Measurements from ENCODE around the gene GKAP1. TPM values are rescaled to one million over a fixed set of nuclear protein-coding genes. Genes with fewer than 3 reads are reported as not detected.
"Not testable (repeated sequence)": the region's sequence is repeated elsewhere in the genome, so short reads cannot be mapped to it uniquely, and the experiment has no call there.

GKAP1 gene
- total RNA-seq, 1 experiment from 2014 or later: 1.5 TPM

DNA sequence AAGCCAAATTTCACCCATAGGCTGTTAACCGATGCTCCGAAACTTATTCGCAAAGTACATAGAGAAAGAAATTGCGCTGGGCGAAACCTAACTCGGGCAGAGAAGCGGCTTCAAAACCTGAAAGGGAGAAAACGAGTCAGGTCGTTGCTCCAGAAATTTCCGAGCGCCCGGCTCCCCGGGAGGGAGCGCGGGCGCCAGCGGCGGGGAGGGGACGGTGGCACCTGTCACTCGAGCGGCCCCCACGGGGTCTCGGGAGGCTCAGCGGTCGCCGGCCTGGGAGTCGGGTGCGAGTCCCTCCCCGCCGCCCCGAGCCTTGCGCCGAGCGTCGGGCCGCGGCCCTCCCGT, 586 bp downstream of the GKAP1 start:
- H3K27me3 ChIP-seq (ENCODE audit: low read length); H3K4me1 ChIP-seq (ENCODE audit: insufficient read depth, low read length); H3K79me2 ChIP-seq (ENCODE audit: low read length); ATAC-seq; POLR2A ChIA-PET (ENCODE audit: unreplicated experiment); intact Hi-C loops (cut with micrococcal nuclease); H3K9me3 ChIP-seq (ENCODE audit: low read length); BruUV-seq (replicated peaks); H3F3A ChIP-seq (ENCODE audit: low read length, unreplicated experiment); CTCF ChIA-PET; DNase-seq; H3K36me3 ChIP-seq (ENCODE audit: low read depth, low read length); H4K20me1 ChIP-seq (ENCODE audit: low read length); H3K9me2 ChIP-seq (replicated peaks; ENCODE audit: low read length); H3K27ac ChIP-seq (ENCODE audit: low read length): not testable (repeated sequence)
- peak overlapping the region; percentile 25; the same call in 1 of the 2 replicates for H3K9ac ChIP-seq (ENCODE audit: low read length)
- peak overlapping the region; percentile 59 for H2AFZ ChIP-seq (ENCODE audit: low read length)
- peak overlapping the region; percentile 69 for H3K4me3 ChIP-seq (ENCODE audit: low read length)
- H3K4me2 ChIP-seq (ENCODE audit: low read length): peak overlapping the region; percentile 83

DNA sequence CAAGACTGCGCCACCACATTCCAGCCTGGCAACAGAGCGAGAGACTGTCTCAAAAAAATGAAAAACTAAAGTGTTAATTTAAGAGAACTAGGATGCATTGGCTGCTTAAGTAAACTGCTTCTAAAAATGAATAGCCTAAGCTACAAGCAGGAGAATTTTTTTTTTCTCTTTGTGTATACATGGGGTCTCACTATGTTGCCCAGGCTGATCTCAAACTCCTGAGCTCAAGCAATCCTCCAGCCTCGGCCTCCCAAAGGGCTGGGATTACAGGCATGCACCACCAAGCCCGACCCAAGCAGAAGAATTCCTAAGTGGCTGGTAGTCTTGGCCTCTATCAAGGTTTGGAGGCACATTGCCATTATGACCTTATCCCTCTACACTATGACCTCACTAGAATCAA, 2.4 kb downstream of the GKAP1 start:
- H3K27me3 ChIP-seq (ENCODE audit: low read length); POLR2A ChIA-PET (ENCODE audit: unreplicated experiment); H3K9me3 ChIP-seq (ENCODE audit: low read length); H2AFZ ChIP-seq (ENCODE audit: low read length); H3K79me2 ChIP-seq (ENCODE audit: low read length); H3K36me3 ChIP-seq (ENCODE audit: low read depth, low read length); H3K9ac ChIP-seq (ENCODE audit: low read length); H3K4me3 ChIP-seq (ENCODE audit: low read length); H3K4me1 ChIP-seq (ENCODE audit: insufficient read depth, low read length); ATAC-seq; H3K27ac ChIP-seq (ENCODE audit: low read length); BruUV-seq (replicated peaks); H4K20me1 ChIP-seq (ENCODE audit: low read length); intact Hi-C loops (cut with micrococcal nuclease); CTCF ChIA-PET; H3K9me2 ChIP-seq (replicated peaks; ENCODE audit: low read length); H3F3A ChIP-seq (ENCODE audit: low read length, unreplicated experiment); DNase-seq; H3K4me2 ChIP-seq (ENCODE audit: low read length): not testable (repeated sequence)

DNA sequence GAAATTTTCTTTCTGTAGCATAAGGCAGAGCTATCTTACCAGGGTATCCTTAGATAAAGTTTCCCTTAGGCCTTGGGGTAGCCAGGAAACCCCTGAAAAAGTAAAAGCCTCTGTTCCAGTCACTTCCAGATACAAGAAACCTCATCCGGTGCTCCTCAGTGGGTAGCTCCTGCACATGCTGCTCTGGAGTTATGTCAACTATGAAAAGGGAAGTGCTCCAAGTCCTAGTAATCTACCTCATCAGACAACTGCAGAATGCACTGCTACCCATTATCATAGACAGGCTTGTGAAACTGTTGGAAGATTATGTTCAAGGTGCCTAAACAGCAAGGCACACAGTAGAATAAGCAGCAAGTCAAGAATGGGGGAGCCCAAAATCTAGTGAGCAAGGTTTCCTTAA, 8.4 kb downstream of the GKAP1 start:
- H3K9ac ChIP-seq (ENCODE audit: low read length); H3K9me3 ChIP-seq (ENCODE audit: low read length); DNase-seq; H3K4me2 ChIP-seq (ENCODE audit: low read length); H3K9me2 ChIP-seq (replicated peaks; ENCODE audit: low read length); H3K36me3 ChIP-seq (ENCODE audit: low read depth, low read length); H4K20me1 ChIP-seq (ENCODE audit: low read length); ATAC-seq; BruUV-seq (replicated peaks); H3K4me3 ChIP-seq (ENCODE audit: low read length); H3K27ac ChIP-seq (ENCODE audit: low read length); H3K27me3 ChIP-seq (ENCODE audit: low read length); H2AFZ ChIP-seq (ENCODE audit: low read length); CTCF ChIA-PET; intact Hi-C loops (cut with micrococcal nuclease); H3K79me2 ChIP-seq (ENCODE audit: low read length); H3F3A ChIP-seq (ENCODE audit: low read length, unreplicated experiment); POLR2A ChIA-PET (ENCODE audit: unreplicated experiment); H3K4me1 ChIP-seq (ENCODE audit: insufficient read depth, low read length): not testable (repeated sequence)

GRCh38 chr9:83804454-83804853, 13.1 kb downstream of the GKAP1 start:
- H3K4me1 ChIP-seq (ENCODE audit: insufficient read depth, low read length); ATAC-seq; H3K27ac ChIP-seq (ENCODE audit: low read length); intact Hi-C loops (cut with micrococcal nuclease); CTCF ChIA-PET; H2AFZ ChIP-seq (ENCODE audit: low read length); H3K79me2 ChIP-seq (ENCODE audit: low read length); H3K27me3 ChIP-seq (ENCODE audit: low read length); H4K20me1 ChIP-seq (ENCODE audit: low read length); H3K4me2 ChIP-seq (ENCODE audit: low read length); H3F3A ChIP-seq (ENCODE audit: low read length, unreplicated experiment); H3K9me2 ChIP-seq (replicated peaks; ENCODE audit: low read length); H3K36me3 ChIP-seq (ENCODE audit: low read depth, low read length); H3K9ac ChIP-seq (ENCODE audit: low read length); BruUV-seq (replicated peaks); DNase-seq; POLR2A ChIA-PET (ENCODE audit: unreplicated experiment); H3K4me3 ChIP-seq (ENCODE audit: low read length); H3K9me3 ChIP-seq (ENCODE audit: low read length): not testable (repeated sequence)

DNA sequence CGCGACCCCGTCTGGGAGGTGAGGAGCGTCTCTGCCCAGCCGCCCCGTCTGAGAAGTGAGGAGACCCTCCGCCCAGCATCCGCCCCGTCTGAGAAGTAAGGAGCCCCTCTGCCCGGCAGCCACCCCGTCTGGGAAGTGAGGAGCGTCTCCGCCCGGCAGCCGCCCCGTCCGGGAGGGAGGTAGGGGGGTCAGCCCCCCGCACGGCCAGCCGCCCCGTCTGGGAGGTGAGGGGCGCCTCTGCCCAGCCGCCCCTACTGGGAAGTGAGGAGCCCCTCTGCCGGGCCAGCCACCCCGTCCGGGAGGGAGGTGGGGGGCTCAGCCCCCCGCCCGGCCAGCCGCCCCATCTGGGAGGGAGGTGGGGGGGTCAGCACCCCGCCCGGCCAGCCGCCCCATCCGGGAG, 13.6 kb downstream of the GKAP1 start:
- DNase-seq; H3K9ac ChIP-seq (ENCODE audit: low read length); intact Hi-C loops (cut with micrococcal nuclease); H3K36me3 ChIP-seq (ENCODE audit: low read depth, low read length); H3K27me3 ChIP-seq (ENCODE audit: low read length); H3K9me2 ChIP-seq (replicated peaks; ENCODE audit: low read length); H3K9me3 ChIP-seq (ENCODE audit: low read length); ATAC-seq; H3K79me2 ChIP-seq (ENCODE audit: low read length); H3F3A ChIP-seq (ENCODE audit: low read length, unreplicated experiment); H3K4me3 ChIP-seq (ENCODE audit: low read length); H2AFZ ChIP-seq (ENCODE audit: low read length); BruUV-seq (replicated peaks); H4K20me1 ChIP-seq (ENCODE audit: low read length); H3K4me2 ChIP-seq (ENCODE audit: low read length); CTCF ChIA-PET; POLR2A ChIA-PET (ENCODE audit: unreplicated experiment); H3K4me1 ChIP-seq (ENCODE audit: insufficient read depth, low read length); H3K27ac ChIP-seq (ENCODE audit: low read length): not testable (repeated sequence)
